Astrocyte of the spinal cord (primary cell): ENCODE results near the gene CBLIF.
"Not testable (repeated sequence)": the region's sequence is repeated elsewhere in the genome, so short reads cannot be mapped to it uniquely, and the experiment has no call there.

ENCODE experiments used
- DNase-seq: peaks from one replicate; pipeline ENCODE4 v3.0.0; 2011; ENCODE audit warnings: low read depth, low spot score
- H3K4me3 ChIP-seq: 2 replicates; pipeline ENCODE4 v1.5.1; 2011; ENCODE audit warnings: low read depth, mild to moderate bottlenecking, low read length, moderate library complexity
- CTCF ChIP-seq: IDR thresholded peaks from 2 replicates; pipeline ENCODE4 v1.5.1; 2012; ENCODE audit warnings: low read depth, mild to moderate bottlenecking, low read length, inconsistent platforms
- in situ Hi-C: cut with HindIII; loops from 2 replicates; pipeline ENCODE4 v1.10.0; 2017; ENCODE audit warnings: low sequenced_read_pairs

The CBLIF gene

GRCh38 chr11:59833602-59834001 lies 11.7 kb downstream of the CBLIF start:
- no peak overlapping the region for H3K4me3 ChIP-seq
- in situ Hi-C loops: no loop called here
- TF ChIP-seq CTCF: no peak
- no peak for DNase-seq

GRCh38 chr11:59829358-59829757 lies 15.9 kb downstream of the CBLIF start:
- DNase-seq: no peak
- no peak overlapping the region for H3K4me3 ChIP-seq
- no peak for TF ChIP-seq CTCF
- in situ Hi-C loops: no loop called here

- peak; percentile 34 for DNase-seq
- no peak overlapping the region for H3K4me3 ChIP-seq
- in situ Hi-C loops: no loop called here
- TF ChIP-seq CTCF: peak; percentile 51
Measured at GRCh38 chr11:59822989-59823566, 22.2 kb downstream of the CBLIF start.

GRCh38 chr11:59818572-59818971 lies 26.7 kb downstream of the CBLIF start:
- no peak for TF ChIP-seq CTCF
- in situ Hi-C loops: no loop called here
- H3K4me3 ChIP-seq: no peak overlapping the region
- DNase-seq: no peak

- in situ Hi-C loops, DNase-seq, H3K4me3 ChIP-seq: not testable (repeated sequence)
Measured at GRCh38 chr11:59816434-59816833, 28.9 kb downstream of the CBLIF start.

GRCh38 chr11:59815754-59816153 lies 29.5 kb downstream of the CBLIF start:
- no peak for TF ChIP-seq CTCF
- DNase-seq: no peak
- H3K4me3 ChIP-seq: no peak overlapping the region
- in situ Hi-C loops: no loop called here

GRCh38 chr11:59814021-59814420 lies 31.3 kb downstream of the CBLIF start:
- no peak for TF ChIP-seq CTCF
- in situ Hi-C loops: no loop called here
- H3K4me3 ChIP-seq: no peak overlapping the region
- no peak for DNase-seq
